HG02884 (cell line): ENCODE results near the gene TLR2.

Experiments used
- ATAC-seq: cut with Tn5 transposase; IDR thresholded peaks from one replicate; pipeline ENCODE4 v1.9.1; 2021; ENCODE audit warnings: mild to moderate bottlenecking, moderate library complexity; ENCODE audit not compliant: unreplicated experiment

The TLR2 gene, protein sequence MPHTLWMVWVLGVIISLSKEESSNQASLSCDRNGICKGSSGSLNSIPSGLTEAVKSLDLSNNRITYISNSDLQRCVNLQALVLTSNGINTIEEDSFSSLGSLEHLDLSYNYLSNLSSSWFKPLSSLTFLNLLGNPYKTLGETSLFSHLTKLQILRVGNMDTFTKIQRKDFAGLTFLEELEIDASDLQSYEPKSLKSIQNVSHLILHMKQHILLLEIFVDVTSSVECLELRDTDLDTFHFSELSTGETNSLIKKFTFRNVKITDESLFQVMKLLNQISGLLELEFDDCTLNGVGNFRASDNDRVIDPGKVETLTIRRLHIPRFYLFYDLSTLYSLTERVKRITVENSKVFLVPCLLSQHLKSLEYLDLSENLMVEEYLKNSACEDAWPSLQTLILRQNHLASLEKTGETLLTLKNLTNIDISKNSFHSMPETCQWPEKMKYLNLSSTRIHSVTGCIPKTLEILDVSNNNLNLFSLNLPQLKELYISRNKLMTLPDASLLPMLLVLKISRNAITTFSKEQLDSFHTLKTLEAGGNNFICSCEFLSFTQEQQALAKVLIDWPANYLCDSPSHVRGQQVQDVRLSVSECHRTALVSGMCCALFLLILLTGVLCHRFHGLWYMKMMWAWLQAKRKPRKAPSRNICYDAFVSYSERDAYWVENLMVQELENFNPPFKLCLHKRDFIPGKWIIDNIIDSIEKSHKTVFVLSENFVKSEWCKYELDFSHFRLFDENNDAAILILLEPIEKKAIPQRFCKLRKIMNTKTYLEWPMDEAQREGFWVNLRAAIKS

DNA sequence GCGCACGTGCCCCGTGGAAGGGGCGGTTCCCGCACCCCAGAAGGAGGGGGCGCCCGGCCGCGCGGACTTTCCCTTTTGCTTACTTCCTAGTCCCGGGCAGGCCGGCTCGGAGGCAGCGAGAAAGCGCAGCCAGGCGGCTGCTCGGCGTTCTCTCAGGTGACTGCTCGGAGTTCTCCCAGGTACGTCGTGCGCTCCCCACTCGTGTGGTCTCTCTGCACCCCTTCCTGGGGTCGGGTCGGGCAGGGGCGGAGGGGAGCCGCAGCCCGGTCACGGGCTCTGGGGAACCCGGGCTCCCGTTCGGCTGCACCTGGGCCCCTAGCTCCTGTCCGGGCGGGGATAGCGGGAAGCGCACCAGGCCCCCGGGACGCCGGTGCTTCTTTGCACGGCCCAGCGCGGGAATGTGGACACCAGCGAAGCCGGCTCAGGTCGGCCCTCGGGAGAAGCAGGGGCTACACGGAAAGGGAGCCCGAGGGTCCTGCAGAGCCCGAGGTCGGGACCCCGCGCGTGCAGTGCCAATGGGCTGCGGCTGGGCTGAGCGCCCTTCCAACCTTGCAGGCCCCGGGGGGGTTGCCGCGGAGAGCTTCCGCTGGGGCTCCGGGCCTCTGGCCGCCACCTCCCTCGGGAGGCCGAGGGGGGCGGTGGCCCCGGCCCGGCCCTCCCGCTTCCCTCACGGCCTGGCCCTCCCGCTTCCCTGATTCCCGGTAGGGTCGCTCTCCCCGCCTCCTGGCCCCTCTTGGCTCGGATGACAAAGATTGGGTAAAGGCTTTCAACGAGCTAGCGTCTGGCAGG lies at the start of gene TLR2:
TSS of gene TLR2 (plus strand) at position 99 of the 789 bp plus-strand sequence. CDS start 18,628 bp downstream, outside the sequence.
- peak; percentile 78 for ATAC-seq

DNA sequence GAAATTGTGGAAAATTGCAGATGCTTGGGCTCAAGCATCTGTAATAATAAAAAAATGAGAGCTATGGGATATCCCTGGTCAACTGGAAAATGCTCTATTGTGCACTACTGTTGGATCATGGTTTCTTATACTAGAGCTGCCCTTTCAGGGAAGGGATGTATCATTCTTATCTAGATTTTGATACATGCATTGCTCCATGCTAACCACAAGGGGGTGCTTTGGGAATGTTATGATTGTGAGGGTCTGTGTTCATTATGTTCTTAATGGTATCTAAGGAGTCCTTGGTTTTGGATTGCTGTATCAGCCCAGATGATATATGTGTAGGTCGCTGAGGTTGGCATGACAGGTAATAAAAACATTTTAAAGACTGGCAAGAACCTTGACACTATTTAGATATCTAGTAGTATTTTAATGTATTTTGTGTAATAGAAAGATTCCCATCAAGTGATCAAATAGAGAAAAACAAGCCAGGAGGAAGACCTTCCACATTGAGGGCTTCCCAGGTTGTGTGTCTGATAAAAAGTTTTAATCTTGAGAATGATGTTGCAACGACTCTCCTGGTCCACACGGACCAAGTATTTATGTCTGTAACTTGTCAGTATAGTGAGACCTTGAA lies 49.2 kb upstream of the TLR2 start:
- no peak for ATAC-seq

DNA sequence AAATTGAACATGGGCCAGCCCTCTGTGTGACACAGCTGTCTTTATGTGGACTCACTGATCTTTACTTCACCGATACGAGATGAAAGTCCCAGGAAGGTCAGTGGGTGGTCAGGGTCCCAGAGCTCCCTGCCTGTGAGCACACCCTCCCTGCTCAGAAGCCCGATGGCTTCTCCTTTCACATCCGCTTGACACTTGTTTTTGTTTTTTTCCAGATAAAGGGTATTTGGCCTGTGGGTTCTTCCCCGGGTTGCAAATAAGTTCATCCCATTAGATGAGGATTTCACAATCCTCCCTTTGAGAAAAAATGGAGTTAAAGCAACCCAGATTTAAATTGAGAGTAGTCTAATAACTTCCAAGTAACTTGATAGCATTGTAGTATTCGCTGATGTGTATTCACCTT lies 48.2 kb upstream of the TLR2 start:
- no peak for ATAC-seq

DNA sequence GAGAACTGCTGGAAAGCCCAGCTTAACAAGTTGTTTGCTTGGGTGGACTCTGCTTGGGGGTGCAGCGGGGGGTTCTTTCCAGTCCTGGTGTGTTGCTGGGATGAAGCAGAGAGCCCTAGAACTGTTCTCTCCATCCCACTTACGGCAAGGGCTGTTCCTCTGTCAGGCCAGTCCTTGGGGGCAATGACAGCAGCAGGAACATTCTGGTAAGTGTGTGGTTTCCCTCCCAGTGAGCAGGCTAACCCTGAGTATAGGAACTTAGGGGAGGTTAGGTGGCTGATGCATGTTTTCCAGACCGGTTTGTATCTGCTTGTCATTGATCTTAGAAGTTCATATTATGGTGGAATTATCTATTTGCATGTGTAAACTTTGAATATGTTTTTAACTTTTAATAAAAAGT lies 46.9 kb upstream of the TLR2 start:
- ATAC-seq = no peak

DNA sequence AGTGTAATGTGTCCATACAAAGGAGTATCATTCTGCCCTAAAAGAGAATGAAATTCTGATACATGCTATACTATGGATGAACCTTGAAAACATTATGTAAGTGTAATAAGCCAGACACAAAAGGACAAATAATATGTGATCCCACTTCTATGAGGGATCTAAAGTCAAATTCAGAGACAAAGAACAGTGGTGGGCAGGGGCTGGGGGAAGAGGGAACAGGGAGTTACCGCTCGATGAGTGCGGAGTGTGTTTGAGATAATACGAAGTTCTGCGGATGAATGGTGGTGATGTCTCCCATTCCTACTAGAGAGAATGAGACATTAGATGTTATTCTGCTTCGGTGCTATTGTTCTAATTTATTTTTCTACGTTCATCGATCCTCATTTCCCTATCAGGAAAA lies 46.1 kb upstream of the TLR2 start:
- ATAC-seq = no peak

DNA sequence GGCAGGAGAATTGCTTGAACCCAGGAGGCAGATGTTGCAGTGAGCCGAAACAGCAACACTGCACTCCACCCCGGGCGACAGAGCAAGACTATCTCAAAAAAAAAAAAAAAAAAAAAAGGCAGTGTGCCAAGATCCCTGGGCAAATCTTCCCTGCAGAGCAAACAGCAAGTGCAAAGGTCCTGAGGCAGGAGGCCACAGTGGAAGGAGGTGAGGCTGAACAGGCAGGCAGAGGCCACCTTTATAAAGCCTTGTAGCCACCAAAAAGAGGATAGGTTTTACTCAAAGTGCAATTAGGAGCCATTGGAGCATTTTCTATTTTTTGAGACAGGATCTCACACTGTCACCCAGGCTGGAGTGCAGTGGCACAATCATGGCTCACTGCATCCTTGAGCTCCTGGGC lies 45.1 kb upstream of the TLR2 start:
- no peak for ATAC-seq

DNA sequence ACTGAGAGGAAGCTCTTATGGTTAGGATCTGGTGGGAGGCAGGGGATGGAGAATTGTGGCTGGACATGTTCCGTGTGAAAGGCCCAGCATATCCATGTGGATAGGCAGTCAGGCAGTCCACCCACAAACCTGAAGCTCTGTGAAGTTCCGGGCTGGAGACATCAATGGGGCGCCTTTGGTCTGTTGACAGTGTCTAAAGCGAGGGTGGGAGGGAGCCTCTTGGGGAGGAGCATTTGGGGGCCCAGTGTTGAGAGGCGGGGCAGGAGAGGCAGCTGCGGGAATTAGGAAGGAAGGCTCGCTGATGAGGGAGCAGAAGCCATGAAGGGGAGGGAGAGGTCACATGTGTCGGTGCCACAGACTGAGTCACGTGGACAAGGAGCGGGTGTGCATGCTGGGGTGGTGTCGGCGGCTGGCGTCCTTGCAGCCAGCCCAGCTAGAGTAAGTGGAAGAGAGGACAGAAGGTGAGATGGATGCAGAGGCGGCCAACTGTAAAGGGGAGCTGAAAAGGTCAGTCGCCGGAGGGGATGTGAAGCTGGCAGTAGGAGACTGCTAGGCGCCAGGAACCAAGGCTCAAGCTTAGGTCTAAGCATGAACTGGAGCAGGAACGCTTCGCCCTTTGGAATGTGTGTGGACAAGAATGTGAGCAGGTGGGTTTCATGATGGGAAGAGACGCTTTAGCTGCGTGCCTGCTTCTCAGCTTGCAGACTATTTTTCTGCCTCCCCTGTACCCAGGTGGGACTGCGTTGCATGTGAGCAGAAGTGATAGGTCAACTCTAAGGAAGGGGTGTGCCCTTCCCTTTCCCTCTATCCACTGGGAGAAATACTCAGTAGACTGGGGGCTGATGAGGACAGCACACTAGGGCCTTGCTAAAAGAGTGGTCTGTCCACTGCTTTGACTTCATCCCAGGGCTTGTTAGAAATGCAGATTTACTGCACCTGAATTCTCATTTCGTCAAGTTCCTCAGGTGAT lies 44.0 kb upstream of the TLR2 start:
- no peak for ATAC-seq

DNA sequence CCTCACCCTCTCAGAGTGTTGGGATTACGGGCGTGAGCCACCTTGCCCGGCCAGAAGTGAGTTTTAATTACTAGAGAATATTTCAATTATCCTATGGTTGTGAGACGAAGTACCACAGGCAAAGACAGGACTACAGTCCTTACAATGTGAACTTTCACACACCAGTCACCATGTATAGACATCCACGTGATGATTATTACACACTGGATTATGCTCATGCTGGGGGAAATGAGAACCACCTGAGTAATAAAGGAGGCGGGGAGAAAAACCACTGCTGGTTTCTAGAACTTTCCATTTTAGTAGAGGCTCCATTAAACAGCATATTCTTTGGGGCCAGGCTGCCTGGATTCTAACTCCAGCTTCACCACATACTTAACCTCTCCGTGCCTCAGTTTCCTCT lies 42.5 kb upstream of the TLR2 start:
- ATAC-seq = no peak

DNA sequence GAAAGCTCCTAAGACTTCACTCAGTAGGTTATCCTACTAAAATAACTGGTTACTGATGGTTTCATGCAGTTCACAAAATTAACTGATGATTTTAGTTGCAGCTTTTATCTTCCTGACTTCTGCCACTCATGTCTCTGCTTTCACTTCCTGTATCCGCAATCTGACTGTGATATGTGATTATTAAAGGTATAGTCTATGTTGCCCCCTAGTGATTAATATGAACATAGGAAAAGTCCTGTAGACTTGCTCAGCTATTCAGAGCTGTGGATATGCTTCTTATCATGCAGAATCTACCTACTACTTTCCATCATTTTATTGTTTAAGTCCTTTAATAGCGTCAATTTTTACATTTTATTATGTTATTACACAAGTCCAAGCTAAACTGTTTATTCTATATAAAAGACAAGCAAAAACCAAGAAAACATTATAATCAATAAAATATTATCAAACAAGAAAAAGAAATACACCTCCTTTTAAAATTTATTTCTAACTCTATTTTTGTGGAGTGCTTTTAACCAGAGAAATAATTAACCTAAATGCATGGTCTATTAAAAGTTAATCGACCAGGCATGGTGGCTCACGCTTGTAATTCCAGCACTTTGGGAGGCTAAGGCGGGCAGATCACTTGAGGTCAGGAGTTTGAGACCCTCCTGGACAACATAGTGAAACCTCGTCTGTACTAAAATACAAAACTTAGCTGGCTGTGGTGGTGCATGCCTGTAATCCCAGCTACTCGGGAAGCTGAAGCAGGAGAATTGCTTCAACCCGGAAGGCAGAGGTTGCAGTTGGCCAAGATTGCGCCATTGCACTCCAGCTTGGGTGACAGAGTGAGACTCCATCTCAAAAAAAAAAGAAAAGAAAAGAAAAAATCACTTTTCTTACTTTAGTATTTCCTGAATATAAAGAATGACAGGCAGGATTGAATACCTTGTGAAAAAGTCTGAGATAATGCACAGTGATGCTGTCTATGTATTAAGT lies 40.4 kb upstream of the TLR2 start:
- peak; percentile 88 for ATAC-seq

DNA sequence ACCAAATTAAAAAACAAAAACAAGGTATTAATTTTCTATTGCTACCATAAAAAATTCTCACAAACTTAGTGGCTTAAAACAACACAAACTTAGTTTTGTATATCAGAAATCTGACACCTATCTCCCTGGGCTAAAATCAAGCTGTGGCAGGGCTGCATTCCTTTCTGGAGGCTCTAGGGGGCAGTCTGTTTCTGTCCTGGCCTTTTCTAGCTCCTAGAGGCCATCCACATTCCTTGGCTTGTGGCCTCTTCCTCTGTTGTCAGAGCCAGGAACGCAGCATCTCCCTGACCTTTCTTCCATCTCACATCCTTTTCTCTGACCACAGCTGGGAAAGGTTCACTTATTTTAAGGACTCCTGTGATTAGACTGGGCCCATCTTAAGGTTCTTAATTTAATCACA lies 38.9 kb upstream of the TLR2 start:
- ATAC-seq = no peak

DNA sequence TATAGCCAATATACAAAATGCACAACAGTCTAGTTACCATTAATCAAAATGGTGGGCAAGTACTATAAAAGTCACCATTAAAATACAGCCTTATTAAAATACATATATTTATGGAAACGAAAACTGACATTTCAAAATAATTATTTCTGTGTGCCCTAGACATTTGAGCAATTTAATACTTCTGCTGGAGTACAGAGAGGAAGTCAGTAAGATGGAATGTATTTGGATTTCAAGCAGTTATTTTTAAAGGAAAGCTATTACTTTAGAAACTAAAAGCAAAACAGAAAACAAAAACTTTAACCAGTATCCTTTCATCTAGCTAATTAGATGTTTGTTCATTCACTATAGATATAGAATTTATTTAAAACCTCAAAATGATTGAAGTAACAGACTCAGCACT lies 37.8 kb upstream of the TLR2 start:
- ATAC-seq = no peak

DNA sequence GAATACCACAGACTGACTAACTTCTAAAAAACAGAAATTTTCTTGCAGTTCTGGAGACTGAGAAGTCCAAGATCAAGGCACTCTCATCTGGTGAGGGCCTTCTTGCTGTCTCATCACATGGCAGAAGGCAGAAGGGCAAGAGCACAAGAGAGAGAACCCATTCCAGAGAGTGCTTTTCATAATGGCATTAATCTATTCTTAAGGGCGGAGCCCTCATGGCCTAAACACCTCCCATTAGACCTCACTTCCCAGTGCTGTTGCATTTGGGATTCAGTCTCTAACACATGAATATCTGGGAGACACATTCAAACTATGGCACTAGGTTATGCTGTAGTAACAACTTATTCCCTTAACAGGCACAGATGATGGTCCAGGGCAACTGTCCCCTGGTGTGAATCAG lies 37.1 kb upstream of the TLR2 start:
- no peak for ATAC-seq

DNA sequence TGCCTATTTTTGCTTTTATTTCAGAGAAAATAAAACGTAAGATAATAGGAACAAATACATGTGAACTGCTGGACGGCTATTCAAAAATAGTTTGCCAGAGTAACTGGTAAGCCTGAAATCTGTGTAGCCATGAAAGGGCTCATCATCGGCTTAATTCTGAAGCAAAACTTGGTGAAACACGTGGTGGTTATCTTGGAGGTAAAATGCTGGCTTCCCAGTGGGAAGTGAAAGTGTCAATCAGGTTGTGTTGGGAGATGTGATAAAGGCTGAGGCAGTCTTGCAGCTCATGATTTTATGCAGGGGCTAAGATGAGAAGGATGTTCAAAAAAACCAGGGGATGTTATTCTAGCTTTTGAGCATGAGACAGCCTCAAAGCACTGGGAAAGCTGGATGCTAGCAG lies 36.1 kb upstream of the TLR2 start:
- ATAC-seq = no peak

DNA sequence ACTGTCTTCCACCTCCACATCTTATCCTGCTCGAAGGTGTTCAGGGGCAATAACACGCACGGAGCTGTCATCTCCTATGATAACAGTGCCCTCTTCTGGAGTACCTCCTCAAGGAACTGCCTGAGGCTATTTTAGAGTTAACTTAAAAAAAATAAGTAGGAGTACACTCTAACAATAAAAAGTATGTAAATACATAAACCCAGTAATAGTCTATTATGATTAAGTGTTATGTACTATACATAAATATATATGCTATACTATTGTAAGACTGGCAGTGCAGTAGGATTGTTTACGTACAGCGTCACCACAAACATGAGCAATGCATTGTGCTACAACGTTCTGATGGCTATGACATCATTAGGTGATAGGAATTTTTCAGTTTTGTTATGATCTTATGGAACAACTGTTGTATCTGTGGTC lies 34.5 kb upstream of the TLR2 start:
- no peak for ATAC-seq

DNA sequence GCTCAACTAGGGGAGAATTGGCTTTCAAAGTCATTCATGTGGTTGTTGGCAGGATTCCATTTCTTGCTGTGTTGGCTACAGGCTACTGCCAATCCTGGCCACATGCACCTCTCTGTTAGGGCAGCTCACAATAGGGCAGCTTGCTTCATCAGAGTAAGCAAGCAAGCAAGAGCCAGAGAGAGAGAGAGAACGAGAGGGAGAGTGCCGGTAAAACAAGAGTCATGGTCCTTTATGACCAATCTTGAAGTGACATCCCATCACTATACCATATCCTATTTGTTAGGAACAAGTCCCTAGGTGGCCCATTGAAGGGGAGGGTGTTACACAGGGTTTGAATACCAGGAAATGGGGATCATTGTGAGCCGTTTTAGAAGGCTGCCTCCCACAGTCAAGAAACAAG lies 33.0 kb upstream of the TLR2 start:
- no peak for ATAC-seq

DNA sequence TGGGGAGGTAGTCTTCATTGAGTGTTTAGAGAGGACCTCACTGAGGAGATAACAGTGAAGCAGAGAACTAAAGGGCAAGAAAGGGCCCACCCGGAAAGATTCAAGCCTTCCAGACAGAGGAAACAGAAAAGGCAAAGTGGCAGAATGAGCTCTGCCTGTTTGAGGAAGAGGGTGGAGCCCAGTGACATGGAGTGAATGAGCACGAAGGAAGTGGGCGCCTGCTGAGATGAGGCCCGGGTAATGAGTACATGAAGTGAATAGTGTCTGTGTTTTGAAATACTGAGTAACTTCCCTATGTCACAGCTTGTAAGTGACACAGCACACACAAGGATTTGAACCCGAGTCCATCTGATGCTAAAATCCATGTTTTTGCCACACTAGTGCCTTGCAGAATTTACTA lies 32.5 kb upstream of the TLR2 start:
- ATAC-seq = no peak

DNA sequence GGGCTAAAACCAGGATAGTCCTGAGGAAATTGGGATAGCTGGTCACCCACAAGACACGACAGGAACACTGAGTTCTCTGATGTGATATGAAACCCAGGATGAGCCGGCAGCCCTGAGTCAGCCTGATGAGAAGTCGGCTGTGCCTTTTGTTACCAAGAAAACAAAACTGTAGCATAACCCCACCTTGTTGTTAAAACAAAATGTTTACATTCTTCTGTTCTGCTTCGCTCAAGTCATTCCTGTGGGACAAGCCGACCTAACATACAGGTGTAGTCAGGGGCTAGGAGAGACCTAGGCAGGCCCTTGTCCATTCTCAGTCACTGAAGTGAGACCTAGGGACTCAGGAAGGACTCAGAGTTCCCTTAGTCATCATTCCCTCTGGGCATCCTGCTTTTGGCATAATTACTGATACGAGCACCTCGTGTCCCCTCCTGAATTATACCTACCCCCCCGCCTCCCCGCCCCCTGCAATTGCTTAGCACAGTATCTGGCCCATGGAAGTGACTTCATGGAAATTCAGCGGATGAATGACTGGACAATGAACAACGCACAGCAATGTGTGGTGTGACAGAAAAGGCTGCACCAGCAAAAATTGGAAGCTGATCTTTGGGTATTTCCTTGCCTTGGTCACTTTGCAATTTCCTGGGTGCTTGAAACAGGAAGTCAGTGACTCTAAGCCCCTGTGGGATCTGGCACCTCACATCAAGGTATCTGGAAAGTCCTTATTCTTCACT lies 31.9 kb upstream of the TLR2 start:
- no peak for ATAC-seq

DNA sequence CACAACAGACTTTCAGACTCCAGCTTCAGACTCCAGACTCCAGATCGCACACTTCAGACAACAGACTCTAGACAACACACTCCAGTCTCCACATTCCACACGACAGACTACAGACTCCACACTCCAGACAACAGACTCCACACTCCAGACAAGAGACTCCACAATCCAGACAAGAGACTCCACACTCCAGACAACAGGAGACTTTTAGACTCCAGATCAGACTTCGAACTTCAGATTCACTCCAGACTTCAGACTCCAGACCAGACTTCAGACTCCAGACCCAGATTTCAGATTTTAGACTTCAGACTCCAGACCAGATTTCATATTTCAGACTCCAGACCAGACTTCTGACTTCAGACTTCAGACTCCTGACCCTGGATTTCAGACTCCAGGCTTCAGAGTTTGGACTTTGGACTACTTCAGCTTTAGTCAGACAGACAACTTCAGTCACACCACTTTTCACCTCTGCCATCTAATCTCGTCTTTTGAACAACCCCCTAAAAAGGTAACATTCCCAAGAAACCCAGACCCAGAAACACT lies 29.0 kb upstream of the TLR2 start:
- ATAC-seq = no peak
